GM10248 (cell line): ENCODE data around the gene RPGRIP1L.

Source experiments
- CTCF ChIA-PET: fragments of 300-600 bp; sonication (Branson Sonifier 250); formaldehyde crosslinking; extraction: SDS; loops from one replicate; lab custom pipeline; 2021; ENCODE audit warnings: antibody characterized with exemption; lab: Yijun Ruan, JAX
- POLR2A ChIA-PET: fragments of 350-650 bp; sonication (Branson Sonifier 250); formaldehyde crosslinking; extraction: SDS; loops from one replicate; lab custom pipeline; 2020; ENCODE audit warnings: antibody characterized with exemption; lab: Yijun Ruan, JAX
- DNase-seq: peaks from one replicate; pipeline ENCODE4 v3.0.0; 2012; ENCODE audit errors: extremely low spot score
- TF ChIP-seq, protein P1 (sequence below): IDR thresholded peaks from 2 replicates; pipeline ENCODE4 v1.5.1; 2012; ENCODE audit warnings: mild to moderate bottlenecking, low read depth; ENCODE audit errors: extremely low read depth, missing control alignments, control extremely low read depth

The RPGRIP1L gene

DNA sequence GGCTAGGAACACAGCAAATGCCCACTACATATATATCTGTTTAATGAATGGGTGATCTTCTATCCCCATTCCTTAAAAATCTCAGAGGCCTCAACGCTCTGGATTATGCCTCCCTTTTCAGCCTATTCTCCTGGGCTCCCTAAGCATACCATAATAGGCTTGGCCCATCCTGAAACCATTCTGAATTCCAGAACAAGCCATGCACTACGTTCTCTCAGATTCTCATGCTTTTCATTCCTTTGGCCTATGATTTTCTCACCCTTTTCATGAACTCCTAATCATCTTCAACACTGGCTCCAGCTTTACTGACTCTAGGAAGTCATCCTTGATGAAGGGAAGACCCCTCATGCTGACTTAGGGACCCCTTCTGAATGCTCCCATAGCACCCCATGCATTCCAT is 71.1 kb downstream of the RPGRIP1L start:
- DNase-seq, result no peak
- ChIA-PET POLR2A (no interaction called here), CTCF (interaction anchor here (0.8 kb wide), 1 partner anchor 10 kb away, joined by 4 read pairs; no protein-coding TSS in a partner anchor)
- TF ChIP-seq, protein P1, sequence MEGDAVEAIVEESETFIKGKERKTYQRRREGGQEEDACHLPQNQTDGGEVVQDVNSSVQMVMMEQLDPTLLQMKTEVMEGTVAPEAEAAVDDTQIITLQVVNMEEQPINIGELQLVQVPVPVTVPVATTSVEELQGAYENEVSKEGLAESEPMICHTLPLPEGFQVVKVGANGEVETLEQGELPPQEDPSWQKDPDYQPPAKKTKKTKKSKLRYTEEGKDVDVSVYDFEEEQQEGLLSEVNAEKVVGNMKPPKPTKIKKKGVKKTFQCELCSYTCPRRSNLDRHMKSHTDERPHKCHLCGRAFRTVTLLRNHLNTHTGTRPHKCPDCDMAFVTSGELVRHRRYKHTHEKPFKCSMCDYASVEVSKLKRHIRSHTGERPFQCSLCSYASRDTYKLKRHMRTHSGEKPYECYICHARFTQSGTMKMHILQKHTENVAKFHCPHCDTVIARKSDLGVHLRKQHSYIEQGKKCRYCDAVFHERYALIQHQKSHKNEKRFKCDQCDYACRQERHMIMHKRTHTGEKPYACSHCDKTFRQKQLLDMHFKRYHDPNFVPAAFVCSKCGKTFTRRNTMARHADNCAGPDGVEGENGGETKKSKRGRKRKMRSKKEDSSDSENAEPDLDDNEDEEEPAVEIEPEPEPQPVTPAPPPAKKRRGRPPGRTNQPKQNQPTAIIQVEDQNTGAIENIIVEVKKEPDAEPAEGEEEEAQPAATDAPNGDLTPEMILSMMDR, result no peak

DNA sequence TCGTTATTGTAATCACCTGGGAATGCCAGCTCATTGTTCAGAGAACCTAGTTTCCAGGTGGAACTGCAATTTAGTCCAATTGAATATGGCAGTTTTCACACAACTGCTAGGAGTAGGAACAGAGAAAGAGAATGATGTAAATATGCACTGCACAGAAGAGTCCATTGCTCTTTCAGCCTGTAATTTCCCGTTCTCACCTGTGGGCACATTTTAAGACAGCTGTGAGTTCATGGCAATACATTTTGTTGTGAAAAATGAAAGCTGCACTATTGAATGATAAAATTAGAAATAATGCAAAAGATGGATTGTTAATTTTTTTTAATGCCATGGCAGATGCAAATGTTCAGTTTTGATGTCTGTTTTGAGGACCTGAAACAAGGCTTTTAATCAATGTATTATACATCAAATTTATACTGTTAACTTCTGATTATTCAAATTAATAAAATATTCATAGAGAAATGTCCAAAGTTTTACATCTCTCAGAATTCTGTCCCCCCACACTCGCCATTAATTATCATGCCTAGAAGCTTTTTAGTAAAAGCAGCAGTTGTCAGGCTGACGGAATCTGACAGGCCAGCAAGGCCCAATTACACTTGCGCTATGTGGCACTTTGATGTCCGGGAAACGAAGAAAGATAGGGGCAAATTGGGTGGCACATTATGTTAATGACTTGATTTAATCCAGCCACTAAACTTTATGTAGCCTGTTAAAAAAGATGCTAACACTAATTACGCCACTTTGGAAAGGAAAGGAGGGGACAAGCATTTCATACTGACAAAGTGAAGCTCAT is 72.2 kb downstream of the RPGRIP1L start:
- ChIA-PET POLR2A (no interaction called here), CTCF (interaction anchor here (1.3 to 2.2 kb wide), 3 partner anchors 9 to 20 kb away, joined by 3 to 8 read pairs (median 4); no protein-coding TSS in a partner anchor)
- TF ChIP-seq, protein P1, result no peak
- no peak for DNase-seq

DNA sequence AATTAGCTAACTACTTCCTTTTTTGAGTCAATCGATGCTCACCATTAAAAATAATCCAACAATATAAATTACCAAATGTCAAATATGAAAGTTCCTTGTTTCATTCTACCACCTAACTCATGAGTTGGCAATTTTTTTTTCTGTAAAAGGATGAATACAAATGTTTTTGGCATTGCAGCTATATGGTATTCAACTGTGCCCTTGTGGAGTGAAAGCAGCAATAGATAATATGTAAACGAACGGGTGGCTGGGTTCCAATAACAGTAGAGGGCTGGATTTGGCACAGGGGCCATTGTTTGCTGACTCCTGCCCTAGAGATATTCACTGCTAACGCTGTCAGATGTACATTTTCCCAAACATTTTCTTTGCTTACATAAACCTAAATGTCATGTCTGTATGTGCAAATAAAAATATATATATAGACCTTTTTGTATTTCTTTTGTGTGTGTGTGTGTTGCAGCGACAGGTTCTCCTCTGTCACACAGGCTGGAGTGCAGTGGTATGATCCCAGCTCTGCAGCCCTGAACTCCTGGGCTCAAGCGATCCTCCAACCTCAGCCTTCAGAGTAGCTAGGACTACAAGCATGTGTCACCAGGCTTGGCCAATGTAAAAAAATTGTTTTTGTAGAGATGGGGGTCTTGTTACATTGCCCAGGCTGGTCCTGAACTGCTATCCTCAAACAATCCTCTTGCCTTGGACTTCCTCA is 73.9 kb downstream of the RPGRIP1L start:
- CTCF ChIA-PET, result interaction anchor here (1.2 kb wide), 1 partner anchor 27 kb away, joined by 3 read pairs; no protein-coding TSS in a partner anchor
- POLR2A ChIA-PET, result no interaction called here
- TF ChIP-seq, protein P1, result no peak
- DNase-seq, result no peak

DNA sequence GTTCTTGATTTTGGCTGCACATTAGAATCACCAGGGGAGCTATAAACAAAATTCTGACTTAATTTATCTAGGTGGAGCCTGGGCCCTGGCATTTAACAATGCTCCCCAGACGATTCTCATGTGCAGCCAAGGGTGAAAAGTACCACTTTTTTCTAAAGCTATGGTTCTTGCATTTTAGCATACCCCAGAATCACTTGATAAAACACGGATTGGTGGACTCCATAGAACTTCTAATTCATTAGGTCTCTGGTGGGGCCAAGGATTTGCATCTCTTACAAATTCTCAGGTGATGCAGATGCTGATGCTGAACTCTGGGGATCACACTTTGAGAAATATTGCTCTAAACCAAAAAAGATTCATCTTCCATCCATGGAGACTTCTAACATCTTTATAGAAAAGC is 74.5 kb downstream of the RPGRIP1L start:
- TF ChIP-seq, protein P1, result no peak
- DNase-seq, result no peak
- POLR2A ChIA-PET, result no interaction called here
- CTCF ChIA-PET, result interaction anchor here (1.1 to 1.2 kb wide), 2 partner anchors 27 to 32 kb away, joined by 3 read pairs; no protein-coding TSS in a partner anchor

DNA sequence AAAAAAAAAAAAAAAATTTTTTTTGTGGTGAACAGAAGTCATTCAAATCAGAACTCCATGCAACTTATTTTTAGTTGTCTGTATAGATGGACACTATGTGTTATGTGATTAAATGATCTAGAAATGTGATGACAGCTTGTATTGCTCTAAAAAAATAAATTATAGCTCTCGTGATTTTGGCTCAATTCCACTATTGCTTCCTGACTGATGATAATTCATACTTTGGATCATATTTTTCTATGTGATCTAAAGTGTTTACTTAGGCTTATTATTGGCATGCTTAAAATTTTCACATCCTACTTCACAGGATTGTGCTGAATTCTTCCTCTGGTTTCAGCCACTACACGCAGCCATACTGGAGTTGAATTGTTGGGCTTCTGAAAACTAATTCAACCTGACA is 76.8 kb downstream of the RPGRIP1L start:
- no peak for DNase-seq
- CTCF ChIA-PET, result interaction anchor here (0.8 kb wide), 1 partner anchor 23 kb away, joined by 4 read pairs; no protein-coding TSS in a partner anchor
- POLR2A ChIA-PET, result no interaction called here
- TF ChIP-seq, protein P1, result no peak

DNA sequence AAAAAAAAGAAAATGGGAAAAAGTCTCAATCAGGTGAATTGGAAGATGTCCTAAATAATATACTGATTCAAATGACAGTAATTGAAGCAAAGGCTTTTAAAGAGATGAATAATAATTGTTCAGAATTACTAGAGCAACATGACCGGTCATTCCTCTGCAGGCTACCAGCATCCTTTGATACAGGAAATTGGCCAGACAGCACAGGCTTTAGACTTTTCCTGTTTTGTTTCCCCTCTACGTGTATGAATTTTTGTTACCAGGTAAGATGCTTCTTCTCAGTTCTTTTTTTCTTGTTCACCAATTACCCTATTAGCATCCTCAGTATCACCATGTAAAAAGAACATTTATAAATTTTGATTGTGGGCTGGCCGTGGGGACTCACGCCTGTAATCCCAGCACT is 77.5 kb downstream of the RPGRIP1L start:
- CTCF ChIA-PET, result no interaction called here
- TF ChIP-seq, protein P1, result no peak
- POLR2A ChIA-PET, result no interaction called here
- DNase-seq, result no peak
